ENCODE results near the gene ISCA2.

Gene ISCA2

DNA sequence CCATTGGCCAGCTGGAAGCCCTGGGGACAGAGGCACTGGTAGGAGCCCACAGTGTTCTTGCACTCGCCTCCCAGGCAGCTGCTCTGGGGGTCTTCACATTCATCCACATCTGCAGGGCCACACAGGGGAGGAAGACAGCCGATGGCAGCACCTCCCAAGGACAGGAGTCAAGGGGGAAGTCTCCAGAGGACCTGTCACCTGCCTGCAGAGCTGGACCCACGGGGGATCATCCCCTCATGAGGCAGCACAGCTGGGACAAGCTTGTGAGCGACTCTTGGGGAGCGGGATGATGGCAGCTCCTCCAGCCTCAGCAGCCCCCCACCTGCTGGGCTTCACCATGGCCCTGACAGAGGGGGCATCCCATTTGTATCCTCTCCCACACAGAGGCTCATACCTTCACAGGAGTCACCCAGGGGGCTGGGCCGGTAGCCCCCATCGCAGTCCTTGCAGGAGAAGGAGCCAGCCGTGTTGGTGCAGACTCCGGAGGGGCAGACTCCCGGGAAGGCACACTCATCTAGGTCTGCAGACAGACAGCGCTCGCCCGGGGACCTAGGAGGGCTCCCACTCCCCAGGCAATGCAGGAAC is 15.4 kb downstream of the ISCA2 start:
- TF ChIP-seq, protein P1, sequence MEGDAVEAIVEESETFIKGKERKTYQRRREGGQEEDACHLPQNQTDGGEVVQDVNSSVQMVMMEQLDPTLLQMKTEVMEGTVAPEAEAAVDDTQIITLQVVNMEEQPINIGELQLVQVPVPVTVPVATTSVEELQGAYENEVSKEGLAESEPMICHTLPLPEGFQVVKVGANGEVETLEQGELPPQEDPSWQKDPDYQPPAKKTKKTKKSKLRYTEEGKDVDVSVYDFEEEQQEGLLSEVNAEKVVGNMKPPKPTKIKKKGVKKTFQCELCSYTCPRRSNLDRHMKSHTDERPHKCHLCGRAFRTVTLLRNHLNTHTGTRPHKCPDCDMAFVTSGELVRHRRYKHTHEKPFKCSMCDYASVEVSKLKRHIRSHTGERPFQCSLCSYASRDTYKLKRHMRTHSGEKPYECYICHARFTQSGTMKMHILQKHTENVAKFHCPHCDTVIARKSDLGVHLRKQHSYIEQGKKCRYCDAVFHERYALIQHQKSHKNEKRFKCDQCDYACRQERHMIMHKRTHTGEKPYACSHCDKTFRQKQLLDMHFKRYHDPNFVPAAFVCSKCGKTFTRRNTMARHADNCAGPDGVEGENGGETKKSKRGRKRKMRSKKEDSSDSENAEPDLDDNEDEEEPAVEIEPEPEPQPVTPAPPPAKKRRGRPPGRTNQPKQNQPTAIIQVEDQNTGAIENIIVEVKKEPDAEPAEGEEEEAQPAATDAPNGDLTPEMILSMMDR (conservative IDR thresholded peaks at IDR 0.05; ENCODE audit: low read depth) = no peak
- CTCF ChIA-PET = no interaction called here
- H3K27ac ChIP-seq = peak overlapping the region; percentile 48
- DNase-seq (ENCODE audit: low spot score) = no peak
- POLR2A ChIA-PET (ENCODE audit: low non-redundant PET) = no interaction called here

DNA sequence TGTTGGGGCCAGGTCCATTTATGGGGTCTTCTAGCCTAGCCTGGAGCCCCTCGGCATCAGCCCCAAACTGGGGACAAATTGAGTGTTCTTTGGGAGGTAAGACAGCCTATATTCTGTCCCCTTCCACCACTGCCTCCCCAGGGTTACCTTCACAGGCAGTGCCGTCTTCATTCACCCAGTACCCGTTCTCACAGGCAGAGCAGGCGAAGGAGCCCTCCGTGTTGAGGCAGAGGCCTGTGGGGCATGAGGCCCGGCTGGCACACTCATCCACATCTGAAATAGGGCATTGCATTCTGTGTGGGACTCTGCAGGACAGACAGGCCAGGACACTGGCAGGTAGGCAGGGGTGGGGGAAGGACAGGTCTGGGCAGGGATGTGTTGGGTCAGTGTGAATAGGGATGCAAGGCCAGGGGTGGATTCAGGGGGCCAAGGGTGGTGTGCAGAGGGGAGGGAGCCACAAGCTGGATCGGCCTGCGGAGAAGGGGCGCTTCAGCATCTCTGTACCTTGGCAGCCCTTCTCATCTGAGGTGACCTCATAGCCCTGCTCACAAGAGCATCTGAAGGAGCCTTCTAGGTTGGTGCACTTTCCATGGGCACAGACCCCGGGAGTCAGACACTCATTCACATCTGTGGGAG is 16.1 kb downstream of the ISCA2 start:
- H3K27ac ChIP-seq = peak overlapping the region; percentile 48
- TF ChIP-seq, protein P1 (conservative IDR thresholded peaks at IDR 0.05; ENCODE audit: low read depth) = no peak
- ChIA-PET POLR2A (ENCODE audit: low non-redundant PET) (no interaction called here), CTCF (no interaction called here)
- DNase-seq (ENCODE audit: low spot score) = no peak

DNA sequence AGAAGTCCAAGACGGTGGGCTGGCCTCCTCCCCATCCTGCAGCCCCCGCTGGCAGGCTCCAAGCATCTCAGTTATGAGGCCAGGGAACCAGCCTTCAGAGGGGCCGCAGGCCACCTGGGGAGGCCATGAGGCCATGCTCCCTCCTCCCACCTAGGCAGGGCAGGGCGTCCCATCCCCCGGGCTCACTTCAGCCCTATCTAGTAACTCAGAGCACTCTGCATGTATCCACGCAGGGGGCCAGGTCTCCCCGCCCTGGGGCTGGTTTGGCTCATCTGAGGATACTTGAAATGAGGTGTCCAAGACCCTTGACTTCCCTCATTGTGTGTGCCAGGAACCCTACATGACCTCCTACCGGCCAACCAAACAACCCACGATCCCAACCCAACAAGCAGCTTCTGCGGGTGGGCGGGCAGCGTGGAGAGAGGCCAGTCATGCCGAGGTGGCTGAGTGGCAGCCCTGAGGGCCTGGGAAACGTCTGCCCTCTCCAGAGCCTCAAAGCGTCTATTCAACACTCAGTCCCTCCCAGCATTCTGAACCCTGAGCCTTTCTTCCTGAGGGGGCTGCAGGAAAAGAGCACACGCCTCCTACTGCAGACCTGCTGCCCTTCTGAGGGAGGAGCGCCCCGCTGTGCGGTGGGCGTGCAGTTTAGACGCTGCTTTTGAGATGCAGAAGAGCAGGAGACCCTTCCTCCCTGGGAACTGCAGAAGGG is 16.8 kb downstream of the ISCA2 start:
- CTCF ChIA-PET = no interaction called here
- POLR2A ChIA-PET (ENCODE audit: low non-redundant PET) = no interaction called here
- no peak for DNase-seq (ENCODE audit: low spot score)
- peak overlapping the region; percentile 48 for H3K27ac ChIP-seq
- TF ChIP-seq, protein P1 (conservative IDR thresholded peaks at IDR 0.05; ENCODE audit: low read depth) = no peak

DNA sequence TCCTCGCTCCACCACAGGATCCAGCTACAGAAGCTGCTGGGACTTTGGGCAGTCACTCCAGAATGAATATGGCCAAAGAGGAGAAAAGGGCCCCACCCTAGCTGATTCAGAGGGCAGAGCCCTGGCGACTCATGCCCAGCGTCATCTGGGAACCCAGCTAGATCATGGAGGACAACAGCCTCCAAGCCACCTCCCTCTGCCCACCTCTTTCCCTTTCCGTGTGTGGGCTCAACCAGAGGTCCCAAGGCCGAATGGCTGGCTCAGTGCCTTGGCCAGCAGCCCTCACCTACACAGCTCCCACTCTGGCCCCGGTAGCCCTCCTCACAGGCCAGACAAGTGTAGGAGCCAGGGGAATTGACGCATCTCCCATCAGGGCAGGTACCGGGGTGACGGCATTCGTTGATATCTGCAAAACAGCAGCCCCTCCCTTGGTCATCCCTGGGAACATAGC is 17.4 kb downstream of the ISCA2 start:
- peak overlapping the region; percentile 48 for H3K27ac ChIP-seq
- TF ChIP-seq, protein P1 (conservative IDR thresholded peaks at IDR 0.05; ENCODE audit: low read depth) = no peak
- CTCF ChIA-PET = interaction anchor here (1.0 kb wide), 1 partner anchor 8 kb away, joined by 8 read pairs; no protein-coding TSS in a partner anchor
- DNase-seq (ENCODE audit: low spot score) = peak; percentile 37
- POLR2A ChIA-PET (ENCODE audit: low non-redundant PET) = no interaction called here

DNA sequence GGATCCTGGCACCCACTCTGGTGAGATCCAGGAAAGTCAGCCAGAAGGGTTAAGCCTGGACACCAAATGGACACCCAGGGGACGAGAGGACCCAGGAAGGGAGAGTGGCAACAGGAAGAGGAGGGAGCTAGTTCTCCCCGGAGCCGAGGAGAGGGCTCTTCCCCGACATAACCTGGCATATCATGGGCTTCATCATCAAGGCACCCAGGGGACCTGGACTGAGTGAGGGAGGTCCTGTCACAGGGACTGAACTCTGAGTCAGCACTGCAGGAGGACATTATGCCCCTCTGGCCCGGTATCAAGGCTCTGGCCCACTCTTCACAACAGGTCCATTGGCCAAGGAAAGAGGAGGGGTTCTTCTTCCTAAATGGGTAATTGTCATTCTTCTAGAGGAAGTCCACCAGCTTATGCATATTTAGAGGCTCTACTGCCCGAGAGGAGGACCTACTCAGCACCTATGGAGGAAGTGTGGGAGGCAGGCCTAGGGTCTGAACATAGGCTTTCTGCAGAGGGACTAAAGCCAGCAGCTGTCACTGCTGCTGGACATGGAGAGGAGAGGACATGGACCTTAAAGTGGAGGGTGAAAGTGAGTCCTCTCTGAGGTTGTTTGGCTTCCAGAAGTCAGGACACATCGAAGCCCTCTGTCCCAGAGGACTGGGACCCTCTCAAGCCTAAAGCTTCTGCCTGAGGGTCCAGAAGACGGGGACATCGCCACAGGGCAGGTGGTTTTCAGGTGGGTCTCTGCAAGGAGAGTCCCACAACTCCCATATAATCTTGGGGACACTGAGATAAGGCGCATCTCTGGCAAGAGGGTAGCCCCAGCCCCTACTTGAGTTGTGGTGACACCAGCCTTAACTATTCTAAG is 18.6 kb downstream of the ISCA2 start:
- CTCF ChIA-PET = interaction anchor here (0.7 to 1.0 kb wide), 3 partner anchors 9 to 76 kb away, joined by 3 to 8 read pairs (median 4); no protein-coding TSS in a partner anchor
- POLR2A ChIA-PET (ENCODE audit: low non-redundant PET) = no interaction called here
- TF ChIP-seq, protein P1 (conservative IDR thresholded peaks at IDR 0.05; ENCODE audit: low read depth) = no peak
- DNase-seq (ENCODE audit: low spot score) = no peak
- peak overlapping the region; percentile 48 for H3K27ac ChIP-seq

DNA sequence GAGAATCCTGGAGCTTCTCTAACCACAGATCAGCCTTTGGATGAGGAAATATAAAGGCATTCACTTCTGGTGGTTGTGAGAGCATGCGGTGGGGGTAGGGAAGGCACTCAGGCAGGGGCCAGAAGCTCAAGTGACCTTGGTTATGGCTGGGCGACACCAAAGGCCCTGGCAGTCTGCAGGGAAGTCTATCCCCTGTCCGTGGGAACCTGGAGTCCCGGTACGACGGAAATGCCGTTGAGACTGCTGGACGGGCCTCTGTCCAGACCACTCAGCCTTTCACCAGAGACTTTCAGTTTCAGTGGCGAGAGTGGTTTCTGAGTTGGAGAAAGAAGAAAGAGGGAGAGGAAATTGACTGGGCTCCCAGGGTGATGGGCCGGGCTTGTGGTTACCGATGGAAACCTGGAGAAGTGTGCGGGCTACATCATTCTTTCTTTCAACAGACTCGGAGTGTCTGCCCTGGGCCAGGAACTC is 20.9 kb downstream of the ISCA2 start:
- no peak for DNase-seq (ENCODE audit: low spot score)
- ChIA-PET POLR2A (ENCODE audit: low non-redundant PET) (no interaction called here), CTCF (no interaction called here)
- TF ChIP-seq, protein P1 (conservative IDR thresholded peaks at IDR 0.05; ENCODE audit: low read depth) = no peak
- H3K27ac ChIP-seq = peak overlapping the region; percentile 31

Data from RWPE1 (cell line).